Measurements from ENCODE around the gene TARBP1.

DNA sequence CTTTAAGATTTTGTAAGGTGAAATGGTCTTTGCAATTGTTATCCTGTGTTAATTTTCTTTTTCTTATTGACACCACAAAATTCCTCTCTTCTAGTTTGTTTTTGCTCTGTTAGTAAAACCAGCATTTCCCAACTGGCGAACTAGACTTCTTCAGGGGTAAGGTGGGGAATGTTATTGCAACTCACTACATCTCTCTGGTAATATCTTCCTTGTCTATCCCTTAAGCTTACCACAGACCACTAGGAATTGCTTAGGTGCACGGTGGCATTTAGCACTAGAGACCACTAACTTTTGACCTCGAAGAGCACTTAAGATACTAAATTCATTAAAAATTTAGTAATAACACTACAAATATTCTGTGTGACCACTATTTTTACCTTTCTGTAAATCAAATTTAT is 109.9 kb downstream of the TARBP1 start:
- no peak for TF ChIP-seq EZH2 (IDR thresholded peaks at IDR 0.05; ENCODE audit: borderline replicate concordance, insufficient read depth, low read depth, low read length, poor library complexity, severe bottlenecking)
- TF ChIP-seq, protein P1, sequence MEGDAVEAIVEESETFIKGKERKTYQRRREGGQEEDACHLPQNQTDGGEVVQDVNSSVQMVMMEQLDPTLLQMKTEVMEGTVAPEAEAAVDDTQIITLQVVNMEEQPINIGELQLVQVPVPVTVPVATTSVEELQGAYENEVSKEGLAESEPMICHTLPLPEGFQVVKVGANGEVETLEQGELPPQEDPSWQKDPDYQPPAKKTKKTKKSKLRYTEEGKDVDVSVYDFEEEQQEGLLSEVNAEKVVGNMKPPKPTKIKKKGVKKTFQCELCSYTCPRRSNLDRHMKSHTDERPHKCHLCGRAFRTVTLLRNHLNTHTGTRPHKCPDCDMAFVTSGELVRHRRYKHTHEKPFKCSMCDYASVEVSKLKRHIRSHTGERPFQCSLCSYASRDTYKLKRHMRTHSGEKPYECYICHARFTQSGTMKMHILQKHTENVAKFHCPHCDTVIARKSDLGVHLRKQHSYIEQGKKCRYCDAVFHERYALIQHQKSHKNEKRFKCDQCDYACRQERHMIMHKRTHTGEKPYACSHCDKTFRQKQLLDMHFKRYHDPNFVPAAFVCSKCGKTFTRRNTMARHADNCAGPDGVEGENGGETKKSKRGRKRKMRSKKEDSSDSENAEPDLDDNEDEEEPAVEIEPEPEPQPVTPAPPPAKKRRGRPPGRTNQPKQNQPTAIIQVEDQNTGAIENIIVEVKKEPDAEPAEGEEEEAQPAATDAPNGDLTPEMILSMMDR (IDR thresholded peaks at IDR 0.05) = no peak
